ENCODE measurements around the gene KIAA0930. TPM values are rescaled to one million over a fixed set of nuclear protein-coding genes. Genes with fewer than 3 reads are reported as not detected.
"Not testable (repeated sequence)": the region's sequence is repeated elsewhere in the genome, so short reads cannot be mapped to it uniquely, and the experiment has no call there.

KIAA0930 gene
- 10 to 100 TPM; 13.3 to 17.8 TPM for total RNA-seq

DNA sequence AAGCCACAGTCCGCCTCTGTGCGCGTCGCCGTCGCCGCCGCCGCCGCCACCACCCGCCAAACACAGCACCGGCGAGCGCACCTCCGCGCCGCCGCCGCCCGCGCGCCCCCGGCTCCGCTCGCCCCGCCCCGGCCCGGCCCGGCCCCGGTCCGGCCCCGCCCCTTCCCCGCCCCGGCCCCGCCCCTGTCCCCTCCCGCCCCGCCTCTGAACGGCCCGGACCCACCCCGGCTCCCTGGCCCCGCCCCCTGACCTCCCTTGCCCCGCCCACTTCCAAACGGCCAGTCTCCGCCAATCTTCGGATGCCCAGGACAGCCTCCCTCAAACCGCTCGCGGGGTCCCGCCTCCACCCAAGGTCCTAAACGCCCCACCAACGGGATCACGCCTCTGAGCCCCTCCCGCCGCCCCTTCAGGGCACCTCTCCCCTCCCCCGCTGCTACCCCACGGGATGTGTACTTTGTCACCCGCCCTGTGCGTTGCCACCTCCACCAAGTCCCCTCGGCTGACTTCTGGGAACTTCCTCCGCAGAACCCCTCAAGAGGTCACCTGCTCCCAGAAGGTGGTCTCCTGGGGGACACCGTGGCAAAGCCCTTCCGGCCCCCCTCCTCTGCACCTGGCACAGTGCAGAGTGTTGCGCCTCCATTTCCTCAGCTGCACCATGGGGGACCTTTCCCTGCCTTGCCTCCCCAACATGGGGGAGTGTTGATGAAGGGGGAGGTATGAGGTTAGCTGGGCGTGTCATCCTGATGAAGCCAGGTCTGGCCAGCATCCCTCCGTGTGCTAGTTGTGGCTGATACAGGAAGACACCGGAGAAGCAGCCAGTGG lies at the start of gene KIAA0930:
KIAA0930 (minus strand) TSS at position 85 of the 822 bp plus-strand sequence. CDS start 191 bp downstream, outside the sequence.
- Mint-ChIP-seq H3K27ac (peak within 1 kb of the TSS; percentile 84), H3K4me3 (peak within 1 kb of the TSS; percentile 89), H3K27me3 (no peaks in the 10 kb centered on the region), H3K4me1 (peaks cover 27% of the 10 kb centered on the region), H3K9me3 (no peaks in the 10 kb centered on the region), H3K36me3 (ENCODE audit: low read depth) (no peaks in the 10 kb centered on the region)
- ChIA-PET POLR2A (no interaction called here), CTCF (no interaction called here)
- DNase-seq: peak; percentile 79

DNA sequence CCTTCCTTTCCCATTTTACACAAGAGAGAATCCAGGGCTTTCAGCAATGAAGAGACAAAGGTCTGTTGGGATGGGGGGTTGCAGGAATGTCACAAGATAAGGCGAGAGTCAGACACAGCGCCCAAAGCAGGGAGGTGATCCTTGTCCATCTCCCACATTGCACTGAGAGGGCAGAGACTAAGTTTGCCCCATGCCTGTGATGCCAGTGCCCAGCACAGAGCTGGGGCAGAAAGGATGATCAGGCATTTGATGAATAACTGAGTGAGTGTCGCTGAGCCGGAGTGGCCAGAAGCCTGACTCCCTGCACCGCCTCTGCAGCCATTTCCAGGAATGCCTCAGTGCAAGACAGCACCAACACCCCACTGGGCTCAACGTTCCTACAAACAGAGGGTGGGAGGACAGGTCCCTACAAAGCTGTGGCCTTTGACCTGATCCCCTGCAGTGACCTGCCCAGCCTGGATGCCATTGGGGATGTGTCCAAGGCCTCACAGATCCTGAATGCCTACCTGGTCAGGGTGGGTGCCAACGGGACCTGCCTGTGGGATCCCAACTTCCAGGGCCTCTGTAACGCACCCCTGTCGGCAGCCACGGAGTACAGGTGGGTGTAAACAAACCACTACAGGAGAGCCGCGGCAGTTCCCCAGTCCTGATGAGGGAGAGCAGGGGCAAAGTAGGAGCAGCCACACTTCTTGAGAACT lies 46.3 kb upstream of the KIAA0930 start:
- no peak for DNase-seq
- no peaks in the 10 kb centered on the region for H3K4me1 Mint-ChIP-seq
- CTCF ChIA-PET: interaction anchor here (1.7 kb wide), 1 partner anchor 13 kb away, joined by 4 read pairs; no protein-coding TSS in a partner anchor
- no peaks in the 10 kb centered on the region for H3K9me3 Mint-ChIP-seq
- no peak overlapping the region for H3K27ac Mint-ChIP-seq
- peaks cover 24% of the 10 kb centered on the region for H3K27me3 Mint-ChIP-seq
- H3K4me3 Mint-ChIP-seq: no peak overlapping the region
- H3K36me3 Mint-ChIP-seq (ENCODE audit: low read depth): no peaks in the 10 kb centered on the region
- POLR2A ChIA-PET: no interaction called here

DNA sequence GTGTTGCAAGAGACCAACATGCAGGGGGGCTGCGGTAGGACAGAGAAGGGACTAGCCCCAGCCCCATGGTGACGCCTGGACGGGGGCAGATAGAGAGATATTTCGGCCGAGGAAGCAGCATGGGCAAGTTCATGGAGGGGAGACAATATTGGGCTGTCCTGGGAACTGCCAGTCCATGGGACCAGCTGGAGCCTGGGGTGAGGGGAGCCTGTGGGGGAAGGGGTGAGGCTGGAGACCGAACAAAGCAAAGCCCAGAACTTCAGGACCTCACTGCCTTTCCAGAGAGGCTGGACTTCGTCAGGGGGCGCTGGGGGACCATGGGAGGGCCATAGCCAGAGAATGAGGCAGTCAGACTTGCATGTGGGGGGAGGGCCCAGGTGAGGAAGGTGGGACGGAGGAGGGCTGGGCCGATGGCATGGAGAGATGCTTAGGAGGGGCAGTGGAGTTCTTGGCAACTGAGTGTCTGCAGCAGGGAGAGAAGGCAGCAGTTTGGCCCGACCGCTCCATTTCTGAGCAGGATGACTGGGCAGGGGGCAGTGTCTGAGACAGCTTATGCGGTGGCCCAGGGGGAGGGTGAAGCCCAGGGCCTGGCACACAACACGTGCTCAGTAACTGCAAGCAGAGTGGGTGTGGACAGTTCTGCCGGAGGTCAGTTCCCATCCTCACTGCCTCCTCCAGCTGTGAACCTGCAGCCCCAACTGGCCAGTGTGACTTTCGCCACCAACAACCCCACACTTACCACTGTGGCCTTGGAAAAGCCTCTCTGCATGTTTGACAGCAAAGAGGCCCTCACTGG lies 44.8 kb upstream of the KIAA0930 start:
- CTCF ChIA-PET: interaction anchor here (1.2 to 1.7 kb wide), 2 partner anchors 15 to 18 kb away, joined by 4 read pairs; no protein-coding TSS in a partner anchor
- H3K27me3 Mint-ChIP-seq: peaks cover 28% of the 10 kb centered on the region
- DNase-seq: no peak
- no peak overlapping the region for H3K4me3 Mint-ChIP-seq
- no peak overlapping the region for H3K27ac Mint-ChIP-seq
- H3K4me1 Mint-ChIP-seq: peaks cover 5% of the 10 kb centered on the region
- POLR2A ChIA-PET: no interaction called here
- H3K36me3 Mint-ChIP-seq (ENCODE audit: low read depth): no peaks in the 10 kb centered on the region
- no peaks in the 10 kb centered on the region for H3K9me3 Mint-ChIP-seq

DNA sequence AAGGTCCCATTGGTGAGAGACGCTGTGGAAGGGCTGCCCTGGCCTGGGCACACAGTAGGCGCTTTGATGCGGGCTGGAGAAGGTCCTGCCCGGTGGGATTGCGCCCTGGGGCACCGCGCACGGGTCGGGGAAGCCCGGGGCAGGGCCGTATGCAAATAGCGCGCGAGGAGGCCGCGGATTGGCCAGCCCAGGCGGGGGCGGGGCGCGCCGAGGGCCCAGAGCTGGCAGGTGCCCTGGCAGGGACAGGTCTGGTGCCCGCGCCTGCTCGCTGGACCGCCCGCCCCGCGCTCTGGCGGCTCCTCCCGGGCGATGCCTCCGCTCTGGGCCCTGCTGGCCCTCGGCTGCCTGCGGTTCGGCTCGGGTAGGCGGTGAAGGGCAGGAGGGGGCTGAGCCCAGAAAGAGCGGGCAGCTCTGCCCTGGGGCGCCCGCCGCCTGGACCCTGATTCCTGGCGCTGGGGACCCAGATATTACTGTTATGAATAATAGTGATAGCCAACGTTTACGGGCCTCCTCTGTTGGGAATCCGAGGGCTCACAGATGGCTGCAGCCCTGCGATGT lies 44.1 kb upstream of the KIAA0930 start, which contains the start of gene UPK3A:
UPK3A (plus strand) TSS at position 245 of the 558 bp plus-strand sequence; CDS start at position 310, 65 bp downstream.
- H3K27ac Mint-ChIP-seq: no peak within 1 kb of the TSS
- H3K4me1 Mint-ChIP-seq: peaks cover 12% of the 10 kb centered on the region
- peaks cover 28% of the 10 kb centered on the region for H3K27me3 Mint-ChIP-seq
- no peaks in the 10 kb centered on the region for H3K9me3 Mint-ChIP-seq
- CTCF ChIA-PET: interaction anchor here (0.6 to 1.2 kb wide), 2 partner anchors 17 to 420 kb away, joined by 3 to 4 read pairs; no protein-coding TSS in a partner anchor
- no peak within 1 kb of the TSS for H3K4me3 Mint-ChIP-seq
- peak; percentile 50 for DNase-seq
- POLR2A ChIA-PET: no interaction called here
- H3K36me3 Mint-ChIP-seq (ENCODE audit: low read depth): no peaks in the 10 kb centered on the region

DNA sequence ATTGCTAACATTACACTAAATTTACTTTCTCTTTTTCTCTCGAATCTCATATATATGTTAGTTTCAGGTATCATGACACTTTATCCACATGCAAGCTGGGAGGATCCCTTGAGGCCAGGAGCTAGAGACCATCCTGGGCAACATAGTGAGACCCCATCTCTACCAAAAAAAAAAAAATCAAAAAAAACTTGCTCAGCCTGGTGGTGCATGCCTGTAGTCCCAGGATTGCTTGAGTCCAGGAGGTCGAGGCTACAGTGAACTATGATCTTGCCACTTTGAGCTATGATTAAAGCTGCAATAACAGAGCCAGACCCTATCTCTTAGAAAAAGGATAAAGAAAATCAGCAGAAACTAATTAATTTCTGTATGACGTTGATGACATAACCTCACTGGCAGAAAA lies 40.3 kb upstream of the KIAA0930 start:
- peaks cover 12% of the 10 kb centered on the region for H3K4me1 Mint-ChIP-seq
- no peaks in the 10 kb centered on the region for H3K9me3 Mint-ChIP-seq
- no peak overlapping the region for H3K27ac Mint-ChIP-seq
- H3K27me3 Mint-ChIP-seq: peaks cover 24% of the 10 kb centered on the region
- no peaks in the 10 kb centered on the region for H3K36me3 Mint-ChIP-seq (ENCODE audit: low read depth)
- ChIA-PET POLR2A (no interaction called here), CTCF (interaction anchor here (0.6 kb wide), 1 partner anchor 37 kb away, joined by 3 read pairs; no protein-coding TSS in a partner anchor)
- DNase-seq: no peak
- H3K4me3 Mint-ChIP-seq: no peak overlapping the region

DNA sequence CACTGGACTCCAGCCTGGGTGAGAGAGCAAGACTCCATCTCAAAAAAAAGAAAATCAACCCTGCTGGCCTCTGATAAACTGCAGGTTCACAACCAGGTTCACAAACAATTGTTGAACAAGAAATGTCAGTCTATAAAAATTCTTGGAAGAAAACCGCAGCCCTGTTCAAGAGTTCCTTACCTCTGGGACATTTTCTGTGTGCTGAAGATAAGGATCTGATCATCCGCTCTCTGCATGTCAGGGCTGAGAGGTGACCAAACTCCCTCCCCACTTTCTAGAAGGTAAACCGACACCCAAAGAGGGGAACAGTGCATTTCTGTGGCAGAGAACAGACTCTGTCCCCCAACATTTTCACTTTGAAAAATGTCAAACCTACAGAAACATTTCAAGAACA lies 39.9 kb upstream of the KIAA0930 start:
- Mint-ChIP-seq H3K9me3 (no peaks in the 10 kb centered on the region), H3K27me3 (peaks cover 21% of the 10 kb centered on the region), H3K36me3 (ENCODE audit: low read depth) (no peaks in the 10 kb centered on the region), H3K27ac (peak overlapping the region; percentile 25), H3K4me3 (no peak overlapping the region), H3K4me1 (peaks cover 12% of the 10 kb centered on the region)
- ChIA-PET CTCF (no interaction called here), POLR2A (no interaction called here)
- DNase-seq: no peak

DNA sequence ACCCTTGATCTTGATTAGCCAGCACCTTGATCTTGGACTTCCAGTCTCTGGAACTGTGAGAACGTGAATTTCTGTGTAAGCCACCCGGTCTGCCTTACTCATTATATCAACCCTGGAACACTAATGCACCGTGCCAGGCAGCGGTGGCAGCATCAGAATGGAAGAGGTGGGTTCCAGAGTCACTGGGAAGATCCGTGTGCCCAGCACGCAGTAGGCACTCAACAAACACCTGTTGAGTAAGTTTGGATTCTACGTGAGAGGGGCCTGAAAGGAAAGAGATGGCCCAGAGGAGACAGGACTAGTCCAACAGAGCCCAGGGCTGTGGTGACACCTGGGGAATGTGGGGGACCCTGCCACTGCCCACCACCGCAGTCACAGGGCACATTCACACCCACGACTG lies 37.4 kb upstream of the KIAA0930 start:
- CTCF ChIA-PET: interaction anchor here (1.8 kb wide), 1 partner anchor 16 kb away, joined by 4 read pairs; no protein-coding TSS in a partner anchor
- POLR2A ChIA-PET: no interaction called here

DNA sequence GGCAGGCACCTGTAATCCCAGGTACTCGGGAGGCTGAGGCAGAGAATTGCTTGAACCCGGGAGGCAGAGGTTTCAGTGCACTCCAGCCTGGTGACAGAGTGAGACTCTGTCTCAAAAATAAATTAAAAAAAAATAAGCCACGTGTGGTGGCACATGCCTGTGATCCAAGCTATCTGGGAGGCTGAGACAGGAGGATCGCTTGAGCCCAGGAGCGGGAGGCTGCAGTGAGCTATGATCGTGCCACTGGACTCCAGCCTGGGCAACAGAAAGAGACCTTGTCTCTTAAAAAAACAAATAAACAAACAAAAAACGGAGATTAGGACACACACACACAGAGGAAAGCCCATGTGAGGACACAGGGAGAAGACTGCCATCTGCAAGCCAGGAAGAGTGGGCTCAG lies 37.0 kb upstream of the KIAA0930 start:
- H3K4me3 Mint-ChIP-seq; DNase-seq; POLR2A ChIA-PET; CTCF ChIA-PET; H3K9me3 Mint-ChIP-seq; H3K27me3 Mint-ChIP-seq; H3K36me3 Mint-ChIP-seq (ENCODE audit: low read depth): not testable (repeated sequence)
- H3K27ac Mint-ChIP-seq: peak overlapping the region; percentile 46
- H3K4me1 Mint-ChIP-seq: peaks cover 12% of the 10 kb centered on the region

More for the DNA sequence above, 37.4 kb upstream of the KIAA0930 start:
- peaks cover 7% of the 10 kb centered on the region for H3K27me3 Mint-ChIP-seq
- no peak overlapping the region for H3K27ac Mint-ChIP-seq
- peaks cover 12% of the 10 kb centered on the region for H3K4me1 Mint-ChIP-seq
- H3K4me3 Mint-ChIP-seq: no peak overlapping the region
- DNase-seq: no peak
- no peaks in the 10 kb centered on the region for H3K36me3 Mint-ChIP-seq (ENCODE audit: low read depth)
- H3K9me3 Mint-ChIP-seq: no peaks in the 10 kb centered on the region

DNA sequence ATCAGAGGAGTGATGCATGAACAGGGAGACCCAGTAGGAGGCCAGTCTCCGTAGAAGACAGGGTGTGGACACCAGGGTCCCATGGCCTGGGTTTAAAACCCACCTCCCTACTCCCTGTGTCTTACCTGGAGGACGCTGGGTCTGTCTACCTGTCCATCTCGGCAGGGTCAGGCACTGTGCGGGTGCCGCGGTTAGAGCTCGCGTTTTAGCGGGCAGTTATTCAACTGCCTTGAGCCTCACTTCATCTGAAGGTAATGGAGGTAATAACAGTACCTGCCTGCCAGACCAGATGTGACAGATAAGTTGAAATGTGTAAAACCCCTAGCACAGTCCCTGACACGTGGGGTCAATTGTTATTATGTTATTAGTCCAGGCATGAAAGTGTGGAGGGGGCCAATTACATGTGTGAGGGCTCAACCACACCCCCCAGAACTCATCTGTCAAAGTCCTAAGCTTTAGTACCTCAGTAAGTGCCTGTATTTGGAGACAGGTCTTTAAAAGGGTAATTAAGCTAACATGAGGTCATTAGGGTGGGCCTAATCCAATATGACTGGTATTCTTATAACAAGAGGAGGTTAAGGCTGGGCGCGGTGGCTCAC lies 35.9 kb upstream of the KIAA0930 start:
- Mint-ChIP-seq H3K36me3 (ENCODE audit: low read depth) (no peaks in the 10 kb centered on the region), H3K27me3 (peaks cover 1% of the 10 kb centered on the region), H3K4me3 (no peak overlapping the region), H3K4me1 (peaks cover 12% of the 10 kb centered on the region), H3K27ac (no peak overlapping the region), H3K9me3 (no peaks in the 10 kb centered on the region)
- no peak for DNase-seq
- CTCF ChIA-PET: no interaction called here
- POLR2A ChIA-PET: no interaction called here

DNA sequence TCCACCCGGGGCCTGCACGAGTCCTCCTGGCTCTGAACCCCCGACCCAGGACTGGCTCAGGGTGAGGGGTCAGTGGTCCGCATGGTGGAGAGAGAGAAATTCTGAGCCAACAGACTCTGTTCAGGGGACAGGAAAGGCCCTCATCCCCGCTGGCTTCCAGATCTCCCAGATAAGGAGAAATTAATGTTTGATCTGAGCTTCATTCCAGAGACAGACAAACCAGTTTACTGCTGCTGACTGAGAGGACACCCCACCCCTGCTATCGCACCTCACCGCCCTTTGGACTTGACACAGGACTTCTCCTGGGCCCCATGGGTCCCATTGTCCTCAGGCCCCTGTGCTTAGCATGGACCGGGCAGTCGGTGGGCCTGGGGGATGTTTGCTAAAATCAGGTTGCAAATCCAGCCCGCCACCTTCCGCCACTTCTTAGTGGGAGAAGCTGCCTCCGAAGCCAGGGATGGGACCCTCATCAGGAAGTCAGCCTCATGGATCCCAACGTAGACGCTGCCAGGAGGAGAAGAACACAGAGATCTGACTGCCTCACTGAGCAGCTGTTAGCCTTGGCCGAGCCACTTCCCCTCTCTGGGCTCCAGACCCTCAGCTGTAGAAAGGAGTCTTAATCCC lies 32.9 kb upstream of the KIAA0930 start:
- peaks cover 6% of the 10 kb centered on the region for H3K4me1 Mint-ChIP-seq
- no peak overlapping the region for H3K27ac Mint-ChIP-seq
- H3K27me3 Mint-ChIP-seq: peaks cover 14% of the 10 kb centered on the region
- CTCF ChIA-PET: no interaction called here
- no peak overlapping the region for H3K4me3 Mint-ChIP-seq
- POLR2A ChIA-PET: no interaction called here
- no peak for DNase-seq
- H3K9me3 Mint-ChIP-seq: no peaks in the 10 kb centered on the region
- H3K36me3 Mint-ChIP-seq (ENCODE audit: low read depth): no peaks in the 10 kb centered on the region

DNA sequence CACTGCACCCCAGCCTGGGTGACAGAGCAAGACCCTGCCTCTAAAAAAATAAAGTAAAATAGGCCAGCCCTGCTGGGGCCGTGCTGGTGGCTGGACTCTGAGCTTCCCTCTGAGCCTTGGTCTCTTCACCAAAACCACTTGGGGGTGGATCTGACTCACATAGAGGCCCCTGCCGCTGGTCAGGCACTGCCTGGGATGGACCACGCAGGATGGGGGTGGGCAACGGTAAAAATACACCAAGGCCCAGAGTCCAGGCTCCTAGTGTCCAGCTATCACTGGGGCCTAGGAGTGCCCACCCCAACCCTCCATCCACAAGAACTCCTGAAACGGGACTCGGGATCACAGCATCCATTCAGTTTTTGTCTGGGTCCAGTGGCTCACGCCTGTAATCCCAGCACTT lies 31.8 kb upstream of the KIAA0930 start:
- Mint-ChIP-seq H3K4me3 (no peak overlapping the region), H3K27ac (no peak overlapping the region), H3K4me1 (peaks cover 6% of the 10 kb centered on the region), H3K36me3 (ENCODE audit: low read depth) (no peaks in the 10 kb centered on the region), H3K9me3 (no peaks in the 10 kb centered on the region), H3K27me3 (peaks cover 16% of the 10 kb centered on the region)
- DNase-seq: no peak
- ChIA-PET POLR2A (no interaction called here), CTCF (interaction anchor here (1.4 to 1.6 kb wide), 2 partner anchors 10 to 164 kb away, joined by 3 to 6 read pairs; no protein-coding TSS in a partner anchor)

Data from activated CD4-positive, alpha-beta T cell treated with anti-CD3 and anti-CD28 coated beads, Interleukin-2, amount 10 ng/mL, durations not matched to agents 7 days and 5 days (primary cell).